Mononuclear cell (primary cell): ENCODE results near the gene CD3E. TPM values are rescaled to one million over a fixed set of nuclear protein-coding genes. Genes with fewer than 3 reads are reported as not detected.

ENCODE experiments used
- H3K27me3 ChIP-seq: 2 replicates; pipeline ENCODE4 v1.6.0; 2011; ENCODE audit warnings: low read length, control low read depth; ENCODE audit not compliant: insufficient read depth
- H3K4me1 ChIP-seq: 2 replicates; pipeline ENCODE4 v1.5.1; 2011; ENCODE audit warnings: mild to moderate bottlenecking, low read length, control low read depth; ENCODE audit not compliant: insufficient read depth
- H3K4me3 ChIP-seq: 2 replicates; pipeline ENCODE4 v1.5.1; 2011; ENCODE audit warnings: mild to moderate bottlenecking, low read length, moderate library complexity
- H3K9me3 ChIP-seq: 2 replicates; pipeline ENCODE4 v1.5.1; 2011; ENCODE audit warnings: low read depth, mild to moderate bottlenecking, control low read depth, low read length
- total RNA-seq: library from RNA; depleted of rRNA; stranded (reverse); fragments of >200 nt; gene quantifications from one replicate; pipeline ENCODE4 v1.2.3, GENCODE V29; 2012

The CD3E gene
- total RNA-seq, 1 donor: 136 TPM

GRCh38 chr11:118282606-118283005 is 21.9 kb upstream of the CD3E start:
- H3K4me3 ChIP-seq: no peak overlapping the region
- H3K27me3 ChIP-seq: no peaks in the 10 kb centered on the region
- no peaks in the 10 kb centered on the region for H3K9me3 ChIP-seq
- peaks cover 4% of the 10 kb centered on the region for H3K4me1 ChIP-seq

GRCh38 chr11:118283037-118283636 is 21.4 kb upstream of the CD3E start:
- no peaks in the 10 kb centered on the region for H3K27me3 ChIP-seq
- H3K9me3 ChIP-seq: no peaks in the 10 kb centered on the region
- no peak overlapping the region for H3K4me3 ChIP-seq
- H3K4me1 ChIP-seq: peaks cover 4% of the 10 kb centered on the region

GRCh38 chr11:118283756-118284350 is 20.7 kb upstream of the CD3E start:
- Histone ChIP-seq H3K4me3 (no peak overlapping the region), H3K27me3 (no peaks in the 10 kb centered on the region), H3K9me3 (no peaks in the 10 kb centered on the region), H3K4me1 (peaks cover 4% of the 10 kb centered on the region)

GRCh38 chr11:118286545-118286944 is 18.0 kb upstream of the CD3E start:
- Histone ChIP-seq H3K4me1 (peaks cover 7% of the 10 kb centered on the region), H3K9me3 (no peaks in the 10 kb centered on the region), H3K4me3 (no peak overlapping the region), H3K27me3 (no peaks in the 10 kb centered on the region)

- Histone ChIP-seq H3K4me1 (peaks cover 11% of the 10 kb centered on the region), H3K9me3 (no peaks in the 10 kb centered on the region), H3K27me3 (no peaks in the 10 kb centered on the region), H3K4me3 (no peak overlapping the region)
Measured at GRCh38 chr11:118287006-118287405, 17.5 kb upstream of the CD3E start.

- H3K4me3 ChIP-seq: no peak overlapping the region
- no peaks in the 10 kb centered on the region for H3K9me3 ChIP-seq
- peaks cover 14% of the 10 kb centered on the region for H3K4me1 ChIP-seq
- no peaks in the 10 kb centered on the region for H3K27me3 ChIP-seq
Measured at GRCh38 chr11:118289401-118289800, 15.1 kb upstream of the CD3E start.

GRCh38 chr11:118290923-118291322 is 13.6 kb upstream of the CD3E start:
- no peak overlapping the region for H3K4me3 ChIP-seq
- H3K27me3 ChIP-seq: no peaks in the 10 kb centered on the region
- no peaks in the 10 kb centered on the region for H3K9me3 ChIP-seq
- peaks cover 15% of the 10 kb centered on the region for H3K4me1 ChIP-seq

- H3K9me3 ChIP-seq: no peaks in the 10 kb centered on the region
- H3K27me3 ChIP-seq: no peaks in the 10 kb centered on the region
- no peak overlapping the region for H3K4me3 ChIP-seq
- peaks cover 20% of the 10 kb centered on the region for H3K4me1 ChIP-seq
Measured at GRCh38 chr11:118291477-118292135, 12.9 kb upstream of the CD3E start.

GRCh38 chr11:118294053-118294452 is 10.5 kb upstream of the CD3E start:
- Histone ChIP-seq H3K27me3 (no peaks in the 10 kb centered on the region), H3K4me3 (no peak overlapping the region), H3K4me1 (peaks cover 20% of the 10 kb centered on the region), H3K9me3 (no peaks in the 10 kb centered on the region)

- no peak overlapping the region for H3K4me3 ChIP-seq
- H3K4me1 ChIP-seq: peaks cover 20% of the 10 kb centered on the region
Measured at GRCh38 chr11:118295199-118295598, 9.3 kb upstream of the CD3E start.

GRCh38 chr11:118295815-118296454 is 8.6 kb upstream of the CD3E start:
- Histone ChIP-seq H3K4me3 (no peak overlapping the region), H3K4me1 (peaks cover 16% of the 10 kb centered on the region), H3K9me3 (no peaks in the 10 kb centered on the region), H3K27me3 (no peaks in the 10 kb centered on the region)

More at GRCh38 chr11:118295199-118295598, 9.3 kb upstream of the CD3E start:
- Histone ChIP-seq H3K27me3 (no peaks in the 10 kb centered on the region), H3K9me3 (no peaks in the 10 kb centered on the region)

GRCh38 chr11:118301600-118302195 is 2.8 kb upstream of the CD3E start:
- H3K27me3 ChIP-seq: no peaks in the 10 kb centered on the region
- no peak overlapping the region for H3K4me3 ChIP-seq
- H3K9me3 ChIP-seq: no peaks in the 10 kb centered on the region
- H3K4me1 ChIP-seq: peaks cover 23% of the 10 kb centered on the region

- Histone ChIP-seq H3K4me1 (peaks cover 37% of the 10 kb centered on the region), H3K9me3 (no peaks in the 10 kb centered on the region)
Measured at GRCh38 chr11:118304227-118304567, 333 bp upstream of the CD3E start.

GRCh38 chr11:118305726-118306125 is 1.2 kb downstream of the CD3E start:
- H3K4me3 ChIP-seq: peak overlapping the region; percentile 46
- peaks cover 38% of the 10 kb centered on the region for H3K4me1 ChIP-seq
- H3K9me3 ChIP-seq: no peaks in the 10 kb centered on the region
- no peaks in the 10 kb centered on the region for H3K27me3 ChIP-seq

More at GRCh38 chr11:118304227-118304567, 333 bp upstream of the CD3E start:
- peak overlapping the region; percentile 46 for H3K4me3 ChIP-seq
- no peaks in the 10 kb centered on the region for H3K27me3 ChIP-seq

- no peaks in the 10 kb centered on the region for H3K9me3 ChIP-seq
- H3K27me3 ChIP-seq: no peaks in the 10 kb centered on the region
- peak overlapping the region; percentile 46 for H3K4me3 ChIP-seq
- H3K4me1 ChIP-seq: peaks cover 44% of the 10 kb centered on the region
Measured at GRCh38 chr11:118306556-118306955, 2.0 kb downstream of the CD3E start.
